ENCODE data around the gene FBXO4. TPM values are rescaled to one million over a fixed set of nuclear protein-coding genes. Genes with fewer than 3 reads are reported as not detected.

Gene FBXO4
- total and polyA plus RNA-seq, 2 experiments from 2014 or later: 10.3 to 15.3 TPM

GRCh38 chr5:41955432-41956024, 30.4 kb downstream of the FBXO4 start:
- H3K4me1 ChIP-seq (ENCODE audit: insufficient read depth): no peaks in the 10 kb centered on the region
- no peaks in the 10 kb centered on the region for H4K20me1 ChIP-seq (ENCODE audit: insufficient read depth, poor library complexity, severe bottlenecking)
- TF ChIP-seq CTCF (IDR thresholded peaks at IDR 0.05; ENCODE audit: poor library complexity): no peak
- no peak for TF ChIP-seq EZH2 (IDR thresholded peaks at IDR 0.05; ENCODE audit: borderline replicate concordance)
- TF ChIP-seq EZH2phosphoT487 (IDR thresholded peaks at IDR 0.05; ENCODE audit: low read depth, severe bottlenecking, unreplicated experiment): no peak
- H3K4me2 ChIP-seq: no peak overlapping the region
- H3K27ac ChIP-seq: no peak overlapping the region
- no peaks in the 10 kb centered on the region for H3K27me3 ChIP-seq
- no peaks in the 10 kb centered on the region for H3K79me2 ChIP-seq
- H2AFZ ChIP-seq: no peak overlapping the region
- no peaks in the 10 kb centered on the region for H3K36me3 ChIP-seq (replicated peaks; ENCODE audit: insufficient read depth, low read depth)
- no peak overlapping the region for H3K4me3 ChIP-seq
- peaks cover 8% of the 10 kb centered on the region for H3K9me3 ChIP-seq (ENCODE audit: low read depth)
- 74% methylated on average over 7 of the region's 7 CpGs for WGBS (ENCODE audit: low lambda C conversion rate, missing lambda C conversion rate)
- no peak for DNase-seq (ENCODE audit: low spot score)
- no peaks in the 10 kb centered on the region for H3K9me2 ChIP-seq (replicated peaks; ENCODE audit: insufficient read depth)

GRCh38 chr5:41956943-41957342, 31.9 kb downstream of the FBXO4 start:
- no peaks in the 10 kb centered on the region for H3K4me1 ChIP-seq (ENCODE audit: insufficient read depth)
- H3K4me2 ChIP-seq: no peak overlapping the region
- no peak overlapping the region for H3K4me3 ChIP-seq
- H3K79me2 ChIP-seq: no peaks in the 10 kb centered on the region
- TF ChIP-seq CTCF (IDR thresholded peaks at IDR 0.05; ENCODE audit: poor library complexity): no peak
- TF ChIP-seq EZH2 (IDR thresholded peaks at IDR 0.05; ENCODE audit: borderline replicate concordance): no peak
- TF ChIP-seq EZH2phosphoT487 (IDR thresholded peaks at IDR 0.05; ENCODE audit: low read depth, severe bottlenecking, unreplicated experiment): no peak
- WGBS (ENCODE audit: low lambda C conversion rate, missing lambda C conversion rate): 94% methylated on average over 1 of the region's 1 CpG
- no peaks in the 10 kb centered on the region for H3K9me2 ChIP-seq (replicated peaks; ENCODE audit: insufficient read depth)
- DNase-seq (ENCODE audit: low spot score): no peak
- no peak overlapping the region for H2AFZ ChIP-seq
- H3K27ac ChIP-seq: no peak overlapping the region
- no peaks in the 10 kb centered on the region for H4K20me1 ChIP-seq (ENCODE audit: insufficient read depth, poor library complexity, severe bottlenecking)
- no peaks in the 10 kb centered on the region for H3K36me3 ChIP-seq (replicated peaks; ENCODE audit: insufficient read depth, low read depth)
- H3K27me3 ChIP-seq: no peaks in the 10 kb centered on the region
- H3K9me3 ChIP-seq (ENCODE audit: low read depth): peaks cover 8% of the 10 kb centered on the region

- Histone ChIP-seq H3K79me2 (no peaks in the 10 kb centered on the region), H3K9me2 (replicated peaks; ENCODE audit: insufficient read depth) (no peaks in the 10 kb centered on the region), H3K4me3 (no peak overlapping the region), H3K4me1 (ENCODE audit: insufficient read depth) (no peaks in the 10 kb centered on the region), H4K20me1 (ENCODE audit: insufficient read depth, poor library complexity, severe bottlenecking) (no peaks in the 10 kb centered on the region), H3K36me3 (replicated peaks; ENCODE audit: insufficient read depth, low read depth) (no peaks in the 10 kb centered on the region), H3K27me3 (no peaks in the 10 kb centered on the region), H2AFZ (no peak overlapping the region), H3K9me3 (ENCODE audit: low read depth) (peaks cover 8% of the 10 kb centered on the region), H3K27ac (no peak overlapping the region), H3K4me2 (no peak overlapping the region)
- no peak for DNase-seq (ENCODE audit: low spot score)
- no peak for TF ChIP-seq CTCF (IDR thresholded peaks at IDR 0.05; ENCODE audit: poor library complexity)
- no peak for TF ChIP-seq EZH2phosphoT487 (IDR thresholded peaks at IDR 0.05; ENCODE audit: low read depth, severe bottlenecking, unreplicated experiment)
- no peak for TF ChIP-seq EZH2 (IDR thresholded peaks at IDR 0.05; ENCODE audit: borderline replicate concordance)
Measured at GRCh38 chr5:41960481-41960880, 35.4 kb downstream of the FBXO4 start.

GRCh38 chr5:41961736-41962135, 36.7 kb downstream of the FBXO4 start:
- Histone ChIP-seq H3K27ac (no peak overlapping the region), H3K4me3 (no peak overlapping the region), H3K9me2 (replicated peaks; ENCODE audit: insufficient read depth) (no peaks in the 10 kb centered on the region), H3K4me2 (no peak overlapping the region), H2AFZ (no peak overlapping the region), H4K20me1 (ENCODE audit: insufficient read depth, poor library complexity, severe bottlenecking) (no peaks in the 10 kb centered on the region), H3K36me3 (replicated peaks; ENCODE audit: insufficient read depth, low read depth) (no peaks in the 10 kb centered on the region), H3K9me3 (ENCODE audit: low read depth) (peaks cover 8% of the 10 kb centered on the region), H3K27me3 (no peaks in the 10 kb centered on the region), H3K79me2 (no peaks in the 10 kb centered on the region), H3K4me1 (ENCODE audit: insufficient read depth) (no peaks in the 10 kb centered on the region)
- TF ChIP-seq EZH2phosphoT487 (IDR thresholded peaks at IDR 0.05; ENCODE audit: low read depth, severe bottlenecking, unreplicated experiment): no peak
- TF ChIP-seq EZH2 (IDR thresholded peaks at IDR 0.05; ENCODE audit: borderline replicate concordance): no peak
- TF ChIP-seq CTCF (IDR thresholded peaks at IDR 0.05; ENCODE audit: poor library complexity): no peak
- 100% methylated on average over 1 of the region's 1 CpG for WGBS (ENCODE audit: low lambda C conversion rate, missing lambda C conversion rate)
- DNase-seq (ENCODE audit: low spot score): no peak
